HT1080 (cell line): Measurements from ENCODE around the gene ZNF469. TPM values are rescaled to one million over a fixed set of nuclear protein-coding genes. Genes with fewer than 3 reads are reported as not detected.
"Not testable (repeated sequence)": the region's sequence is repeated elsewhere in the genome, so short reads cannot be mapped to it uniquely, and the experiment has no call there.

Source experiments
- DNase-seq: peaks from one replicate; pipeline ENCODE4 v3.0.0-alpha.2; 2015; ENCODE audit warnings: low read depth
- total RNA-seq: library from RNA; depleted of rRNA; stranded (reverse); fragments of >200 nt; shearing (Covaris generic); gene quantifications from 2 replicates; pipeline ENCODE4 v1.2.3, GENCODE V29; 2014

The ZNF469 gene
- total RNA-seq, 1 experiment from 2014 or later = 0.02 TPM

GRCh38 chr16:88410297-88410968 is 27.7 kb downstream of the ZNF469 start:
- DNase-seq = not testable (repeated sequence)

DNA sequence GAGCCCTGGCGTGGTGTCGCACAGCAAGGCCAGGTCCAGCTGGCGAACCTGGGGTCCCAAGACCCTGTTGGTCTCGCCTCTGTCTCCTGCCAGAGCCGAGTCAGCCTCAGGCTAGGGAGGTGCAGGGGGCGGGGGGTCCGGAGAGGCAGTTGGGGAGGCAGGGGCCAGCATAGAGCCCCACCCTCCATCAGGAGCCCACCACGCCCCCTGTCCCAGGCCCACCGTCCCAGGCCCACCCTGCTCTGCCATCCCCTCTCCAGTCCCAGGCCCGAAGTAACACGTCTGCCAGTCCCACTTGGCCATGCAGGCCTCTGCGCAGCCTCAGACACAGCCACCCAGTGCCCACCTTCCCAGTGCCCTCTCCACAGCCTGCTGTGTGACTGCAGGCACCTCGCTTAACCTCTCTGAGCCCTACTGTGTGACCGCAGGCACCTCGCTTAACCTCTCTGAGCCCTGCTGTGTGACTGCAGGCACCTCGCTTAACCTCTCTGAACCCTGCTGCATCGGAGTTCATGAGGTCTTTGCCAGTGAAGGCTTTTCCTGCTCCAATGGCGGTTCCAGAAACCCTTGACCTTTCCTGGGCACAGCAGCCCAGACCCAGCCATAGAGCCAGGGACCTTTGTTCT is 29.3 kb downstream of the ZNF469 start:
- no peak for DNase-seq

DNA sequence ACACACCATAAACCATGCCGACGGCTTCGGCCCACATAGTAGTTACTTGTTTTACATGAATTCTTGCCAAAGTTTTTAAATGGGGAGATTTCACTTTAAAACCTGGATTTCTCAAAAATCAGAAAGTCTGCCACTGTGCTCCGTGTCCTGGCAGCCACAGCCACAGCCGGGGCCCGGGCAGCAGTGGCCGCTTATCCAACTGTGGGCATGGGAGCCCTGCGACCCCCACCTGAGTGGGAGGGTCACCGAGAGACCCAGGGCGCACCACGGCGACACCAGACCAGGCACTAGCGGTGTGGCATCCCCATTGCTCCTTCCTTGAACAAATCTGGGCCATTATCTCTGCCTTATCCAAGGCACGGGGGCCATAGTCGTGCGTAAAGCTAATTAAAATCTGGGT is 30.0 kb downstream of the ZNF469 start:
- no peak for DNase-seq

GRCh38 chr16:88413231-88413630 is 30.5 kb downstream of the ZNF469 start:
- DNase-seq = no peak

DNA sequence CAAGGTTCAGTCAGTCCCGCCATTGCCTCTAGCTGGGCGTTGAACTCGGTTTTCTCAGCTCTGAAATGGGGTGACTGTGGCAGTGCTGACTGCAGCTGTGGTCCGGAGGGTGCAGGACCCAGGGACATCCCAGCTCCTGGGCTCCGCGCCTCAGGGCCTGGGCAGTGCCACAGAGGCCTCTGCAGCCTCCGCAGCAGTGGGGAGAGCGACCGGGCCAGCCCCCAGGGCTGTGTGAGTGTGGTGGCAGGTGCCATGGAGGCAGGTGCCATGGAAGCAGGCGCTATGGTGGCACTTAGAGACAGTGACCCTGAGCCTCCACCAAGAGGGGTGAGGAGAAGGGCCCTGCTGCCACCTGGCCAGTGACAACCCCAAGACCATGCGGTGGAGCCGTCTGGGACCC is 30.9 kb downstream of the ZNF469 start:
- DNase-seq = no peak

DNA sequence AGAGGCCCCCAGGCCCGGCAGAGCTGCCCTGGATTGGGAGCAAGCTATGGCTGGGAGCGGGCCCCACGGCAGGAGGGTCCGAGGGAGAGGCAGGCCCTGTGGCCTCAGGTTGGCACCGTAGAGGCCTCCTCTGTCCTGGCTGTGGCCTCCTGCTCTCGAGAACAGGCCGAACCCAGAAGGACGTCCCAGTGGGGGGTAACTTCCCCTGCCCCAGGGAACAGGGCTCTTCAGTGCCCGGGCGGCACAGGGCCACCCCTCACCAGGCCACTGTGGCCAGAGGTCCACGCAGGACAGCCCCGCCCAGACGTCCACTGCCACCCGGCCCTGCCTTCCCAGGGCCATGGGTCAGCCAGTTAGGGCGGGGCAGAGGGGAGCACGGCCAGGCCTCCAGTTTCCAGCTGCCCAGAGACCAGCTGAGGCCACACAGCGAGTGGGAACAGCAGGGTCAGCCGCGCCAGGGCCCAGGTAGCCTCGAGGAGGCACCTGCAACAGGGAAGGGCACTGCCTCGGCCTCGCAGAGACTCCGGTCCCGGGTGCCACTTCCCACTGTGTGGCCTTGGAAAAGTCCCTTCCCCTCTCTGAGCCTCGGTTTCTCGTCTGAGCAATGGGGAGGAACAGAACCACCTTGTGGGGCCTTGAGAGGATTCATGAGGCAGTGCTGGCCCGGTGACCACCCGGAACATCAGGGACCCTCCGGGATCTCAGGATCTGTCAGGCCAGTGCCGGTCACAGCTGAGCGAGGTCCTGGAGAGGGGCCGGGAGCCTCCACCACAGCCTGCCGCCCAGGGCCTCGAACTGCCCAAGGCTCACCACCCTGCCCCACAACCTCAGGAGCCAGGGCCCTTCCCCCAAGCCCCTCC is 32.0 kb downstream of the ZNF469 start:
- DNase-seq = no peak

DNA sequence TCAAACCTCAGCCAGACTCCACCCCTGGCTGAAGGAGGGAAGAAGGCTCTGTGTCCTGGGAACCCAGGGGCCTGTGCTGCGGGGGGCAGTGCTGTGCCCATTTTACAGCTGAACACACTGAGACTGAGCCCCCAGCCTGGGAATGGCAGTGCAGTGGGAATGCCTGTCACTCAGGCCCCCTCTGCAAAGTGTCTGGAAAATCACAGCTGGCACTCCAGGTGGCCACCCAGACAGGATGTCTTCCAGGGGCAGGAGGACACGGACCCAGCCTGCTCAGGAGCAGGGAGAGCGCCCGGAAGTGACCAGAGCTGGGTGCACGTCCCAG is 32.6 kb downstream of the ZNF469 start:
- no peak for DNase-seq

DNA sequence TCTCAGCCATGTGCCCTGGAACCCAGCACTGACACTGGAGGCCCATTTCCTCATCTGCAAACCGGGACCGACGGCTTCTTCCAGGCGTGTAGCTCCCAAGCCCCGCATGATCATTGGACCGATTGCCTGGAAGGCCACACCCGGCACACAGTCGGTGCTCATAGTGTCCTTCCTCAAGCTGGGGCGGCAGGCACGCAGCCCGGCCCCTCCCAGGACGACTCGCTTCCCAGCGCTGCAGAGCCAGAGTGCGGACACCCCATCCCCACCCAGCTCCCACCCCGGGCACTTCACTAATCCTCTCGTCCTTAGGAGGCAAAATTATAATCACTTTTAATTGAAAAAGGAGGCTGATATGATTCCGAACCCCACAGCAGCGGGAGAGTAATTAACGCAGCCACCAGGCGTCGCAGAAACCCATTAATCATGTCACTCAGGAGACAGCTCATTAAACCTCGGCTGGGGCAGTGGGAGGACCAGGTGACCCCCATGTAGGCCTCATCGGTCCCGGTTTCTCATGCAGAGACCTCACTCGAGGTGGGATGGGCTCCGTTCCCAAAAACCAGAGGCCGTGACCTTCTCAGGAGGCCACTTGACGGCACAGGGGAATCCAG is 33.1 kb downstream of the ZNF469 start:
- DNase-seq = no peak

GRCh38 chr16:88416686-88417085 is 33.9 kb downstream of the ZNF469 start:
- DNase-seq = no peak

- no peak for DNase-seq
These were observed 35.1 kb downstream of the ZNF469 start for GRCh38 chr16:88417684-88418476.

DNA sequence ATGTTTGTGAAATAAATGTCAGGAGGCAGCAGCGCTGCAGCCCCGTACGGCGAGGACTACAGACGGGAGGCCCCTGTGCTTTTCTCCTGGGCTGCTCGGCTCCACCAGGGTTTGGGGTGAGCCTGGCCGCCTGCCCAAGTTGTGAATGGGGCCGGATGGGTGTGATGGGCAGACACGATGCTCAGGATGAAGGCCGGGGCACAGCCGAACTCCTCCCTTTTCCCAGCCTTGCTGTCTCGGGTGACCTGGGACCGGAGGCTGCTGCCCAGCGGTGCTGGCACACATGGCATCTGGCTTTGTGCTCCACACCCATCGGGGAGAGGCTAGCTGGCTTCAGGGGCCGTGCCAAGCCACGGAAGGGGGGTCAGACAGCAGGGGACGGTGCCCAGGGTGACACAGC is 36.1 kb downstream of the ZNF469 start:
- no peak for DNase-seq

DNA sequence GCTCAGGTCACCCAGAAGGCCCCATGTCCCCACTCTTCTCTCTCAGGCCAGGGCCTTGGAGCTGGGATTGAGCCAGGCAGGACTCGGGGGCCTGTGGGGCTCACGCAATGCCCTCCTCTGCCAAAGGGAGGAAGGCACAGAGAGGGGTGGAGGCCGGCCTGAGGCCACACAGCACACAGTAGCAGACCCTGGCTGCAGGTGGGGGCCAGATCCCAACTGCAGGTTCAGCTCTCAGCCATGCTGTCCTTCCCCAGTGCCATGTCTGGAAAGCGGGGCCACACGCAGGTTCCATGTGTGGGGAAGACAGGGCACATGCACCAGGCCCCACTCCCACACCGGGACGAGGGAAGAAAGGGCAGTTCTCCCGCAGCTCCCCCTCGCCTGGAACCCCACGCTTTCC is 37.0 kb downstream of the ZNF469 start:
- DNase-seq = no peak

DNA sequence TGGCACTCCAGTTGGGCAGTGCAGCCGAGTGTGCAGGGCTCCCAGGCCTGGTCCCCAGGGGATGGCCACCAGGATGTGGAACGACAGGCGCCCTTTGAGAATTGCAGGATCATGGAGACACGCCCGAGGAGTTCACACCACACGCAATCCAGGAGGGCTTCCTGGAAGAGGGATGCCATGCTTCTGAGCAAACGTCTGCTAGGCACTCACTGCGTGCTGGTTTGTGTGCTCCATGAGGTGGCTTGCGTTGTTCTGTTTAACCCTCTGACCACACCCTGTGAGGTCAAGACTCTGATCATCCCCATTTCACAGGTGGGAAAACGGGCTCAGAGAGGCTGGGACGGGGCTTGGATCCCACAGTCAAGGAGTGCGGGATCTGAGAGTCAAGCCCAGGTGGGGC is 37.7 kb downstream of the ZNF469 start:
- DNase-seq = no peak

GRCh38 chr16:88421301-88421700 is 38.5 kb downstream of the ZNF469 start:
- DNase-seq = no peak

DNA sequence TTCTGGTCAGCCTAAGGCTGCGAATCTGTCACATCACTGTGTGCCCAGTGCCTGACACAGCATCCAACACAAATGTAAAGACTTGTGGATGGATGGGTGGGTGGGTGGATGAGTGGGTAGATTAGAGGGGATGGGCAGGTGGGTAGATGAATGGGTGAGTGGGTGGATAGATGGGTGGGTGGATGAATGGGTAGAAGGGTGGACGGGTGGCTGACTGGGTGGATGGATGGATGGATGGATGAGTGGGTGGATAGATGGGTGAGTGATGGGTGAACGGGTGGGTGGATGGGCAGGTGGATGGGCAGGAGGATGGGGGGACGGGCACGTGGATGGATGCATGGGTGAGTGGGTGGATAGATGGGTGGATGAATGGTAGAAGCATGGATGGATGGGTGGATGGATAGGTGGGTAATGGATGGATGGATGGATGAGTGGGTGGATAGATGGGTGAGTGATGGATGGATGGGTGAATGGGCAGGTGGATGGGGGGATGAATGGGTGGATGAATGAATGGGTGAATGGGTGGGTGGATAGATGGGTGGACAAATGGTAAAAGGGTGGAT is 39.2 kb downstream of the ZNF469 start:
- no peak for DNase-seq

- no peak for DNase-seq
These were observed 40.1 kb downstream of the ZNF469 start for GRCh38 chr16:88422733-88423447.

DNA sequence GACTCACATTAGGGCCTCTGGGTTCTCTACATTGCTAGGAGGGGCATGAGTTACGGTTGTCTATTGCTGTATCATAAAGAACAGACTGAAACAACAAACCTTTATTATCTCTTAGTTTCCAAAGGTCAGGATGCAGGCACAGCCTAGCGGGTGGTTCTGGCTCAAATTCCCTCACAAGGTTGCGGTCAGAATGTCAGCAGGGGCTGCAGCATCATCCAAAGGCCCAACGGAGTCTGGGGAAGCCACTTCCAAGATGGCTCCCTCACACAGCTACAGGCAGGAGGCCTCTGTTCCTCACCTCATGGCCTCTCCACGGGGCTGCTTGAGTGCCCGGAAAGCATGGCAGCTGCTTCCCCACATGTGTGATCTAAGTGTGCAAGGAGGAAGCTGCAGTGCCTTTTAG is 40.7 kb downstream of the ZNF469 start:
- no peak for DNase-seq

- DNase-seq = no peak
These were observed 42.0 kb downstream of the ZNF469 start for GRCh38 chr16:88424587-88425235.

DNA sequence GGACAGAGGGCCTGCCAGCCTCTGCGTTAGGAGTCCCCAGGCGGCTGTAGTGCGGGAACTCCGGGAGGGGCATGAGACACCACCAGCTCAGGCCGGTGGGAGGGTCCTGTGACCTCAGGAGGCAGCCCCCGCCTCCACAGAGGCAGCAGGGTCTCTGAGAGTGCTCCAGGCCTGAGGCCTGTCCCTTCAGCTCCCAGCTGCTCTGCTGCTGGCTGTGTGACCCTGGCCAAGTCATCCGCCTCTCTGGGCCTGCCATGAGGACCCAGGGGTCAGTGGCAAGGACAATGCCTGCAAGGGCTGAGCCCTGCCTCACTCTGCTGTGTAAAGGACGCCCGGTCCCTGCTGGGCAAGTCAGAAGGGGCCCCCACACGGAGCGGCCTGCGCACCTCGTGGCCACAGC is 43.3 kb downstream of the ZNF469 start:
- no peak for DNase-seq

DNA sequence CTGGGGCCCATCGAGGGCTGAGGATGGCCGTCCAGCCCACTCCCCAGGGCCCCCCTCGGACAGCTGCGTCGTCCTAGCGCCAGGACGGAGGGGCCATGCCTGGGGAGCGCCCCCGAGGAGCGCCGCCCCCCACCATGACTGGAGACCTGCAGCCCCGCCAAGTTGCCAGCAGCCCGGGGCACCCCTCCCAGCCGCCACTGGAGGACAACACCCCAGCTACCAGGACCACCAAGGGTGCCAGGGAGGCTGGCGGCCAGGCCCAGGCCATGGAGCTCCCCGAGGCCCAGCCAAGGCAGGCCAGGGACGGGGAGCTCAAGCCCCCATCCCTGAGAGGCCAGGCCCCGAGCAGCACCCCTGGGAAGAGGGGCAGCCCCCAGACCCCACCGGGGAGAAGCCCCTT is 44.6 kb downstream of the ZNF469 start:
- no peak for DNase-seq
